Natural killer cell (primary cell): ENCODE measurements around the gene IDH3G. TPM values are rescaled to one million over a fixed set of nuclear protein-coding genes. Genes with fewer than 3 reads are reported as not detected.

ENCODE experiments used
- ATAC-seq, 3 donors: fragments of 150-1000 bp in 2 of 3; fragments of 200-7000 bp in 1 of 3; cut with Tn5 transposase; 1 replicate in 1 of 3; 2 replicates in 2 of 3; pipeline ENCODE4 v1.10.0; 2021; ENCODE audit warnings: mild to moderate bottlenecking in 2 of 3, moderate library complexity in 2 of 3
- DNase-seq, 2 donors: peaks; one replicate each; pipeline versions ENCODE4 v3.0.0 to v3.0.0-alpha.2; 2013 to 2021; ENCODE audit warnings: mixed read lengths in 1 of 2
- H3K27ac ChIP-seq: one replicate; pipeline ENCODE4 v1.5.1; 2013; ENCODE audit warnings: mild to moderate bottlenecking, low read length
- H3K27me3 ChIP-seq: one replicate; pipeline ENCODE4 v1.6.1; 2013; ENCODE audit warnings: low read length; ENCODE audit not compliant: control insufficient read depth, insufficient read depth
- H3K36me3 ChIP-seq: one replicate; pipeline ENCODE4 v1.6.1; 2013; ENCODE audit warnings: low read length; ENCODE audit not compliant: control insufficient read depth, insufficient read depth
- H3K4me1 ChIP-seq: one replicate; pipeline ENCODE4 v1.6.1; 2013; ENCODE audit warnings: low read length; ENCODE audit not compliant: control insufficient read depth, insufficient read depth
- H3K4me3 ChIP-seq: one replicate; pipeline ENCODE4 v1.5.1; 2013; ENCODE audit warnings: low read length
- H3K9me3 ChIP-seq: one replicate; pipeline ENCODE4 v1.6.1; 2013; ENCODE audit warnings: low read length; ENCODE audit not compliant: control insufficient read depth, insufficient read depth
- H3K27ac Mint-ChIP-seq, 2 donors: one replicate each; pipeline ENCODE4 v1.8.0; 2022; ENCODE audit warnings: mild to moderate bottlenecking in 2 of 2, mixed read lengths in 2 of 2, moderate library complexity in 1 of 2
- H3K27me3 Mint-ChIP-seq, 2 donors: one replicate each; pipeline ENCODE4 v1.8.0; 2022; ENCODE audit warnings: low read depth in 2 of 2, mixed read lengths in 2 of 2
- H3K36me3 Mint-ChIP-seq: one replicate; pipeline ENCODE4 v1.8.0; 2022; ENCODE audit warnings: mixed read lengths
- H3K4me1 Mint-ChIP-seq, 2 donors: one replicate each; pipeline ENCODE4 v1.8.0; 2022; ENCODE audit warnings: mixed read lengths in 2 of 2
- H3K4me3 Mint-ChIP-seq: one replicate; pipeline ENCODE4 v1.8.0; 2022; ENCODE audit warnings: mild to moderate bottlenecking, moderate library complexity, mixed read lengths
- H3K9me3 Mint-ChIP-seq, 2 donors: one replicate each; pipeline ENCODE4 v1.8.0; 2022; ENCODE audit warnings: mixed read lengths in 2 of 2
- CTCF ChIP-seq: fragments of 200-600 bp; IDR thresholded peaks from one replicate; pipeline ENCODE4 v1.8.0; 2022; ENCODE audit warnings: antibody characterized with exemption
- WGBS: methylation state at CpG from one replicate; pipeline ENCODE4 v1.1.7; 2013; ENCODE audit warnings: missing lambda C conversion rate; ENCODE audit not compliant: insufficient coverage; 5-methylcytosine and 5-hydroxymethylcytosine counted together
- intact Hi-C: fragments of 100-400 bp; cut with micrococcal nuclease; formaldehyde crosslinking; loops from one replicate; pipeline ENCODE4 v1.14.2; 2022
- total RNA-seq, 4 donors: library from RNA; stranded (reverse); fragments of 120-200 nt in 1 of 4; gene quantifications; one replicate each; pipeline versions ENCODE4 v1.2.3 to v1.2.4, GENCODE V29; 2013 to 2022

IDH3G gene
- total RNA-seq, 3 donors from 2014 or later (not counting 1 experiment from before 2014, with no cell fraction given): 70.1 to 76.5 (median 71.1) TPM

- Histone ChIP-seq H3K27me3 (no peaks in the 10 kb centered on the region), H3K36me3 (no peaks in the 10 kb centered on the region), H3K4me1 (peaks cover 18% of the 10 kb centered on the region), H3K27ac (no peak overlapping the region), H3K9me3 (no peaks in the 10 kb centered on the region), H3K4me3 (no peak overlapping the region)
- Mint-ChIP-seq H3K4me1 (peaks cover 0 to 20% of the 10 kb centered on the region in 2 donors), H3K27ac (no peak overlapping the region), H3K4me3 (no peak overlapping the region), H3K27me3 (no peaks in the 10 kb centered on the region), H3K9me3 (no peaks in the 10 kb centered on the region), H3K36me3 (no peaks in the 10 kb centered on the region)
- ATAC-seq (no peak), DNase-seq (no peak)
- WGBS: 92% methylated on average over 56 of the region's 56 CpGs
- no peak for TF ChIP-seq CTCF
- intact Hi-C loops: no loop called here
Measured at GRCh38 chrX:153766871-153767673, 27.1 kb downstream of the IDH3G start.

GRCh38 chrX:153766098-153766817 lies 27.9 kb downstream of the IDH3G start:
- no peak for TF ChIP-seq CTCF
- intact Hi-C loops: no loop called here
- no peak overlapping the region for H3K27ac Mint-ChIP-seq
- Histone ChIP-seq H3K27me3 (no peaks in the 10 kb centered on the region), H3K4me3 (no peak overlapping the region), H3K27ac (no peak overlapping the region), H3K4me1 (peaks cover 18% of the 10 kb centered on the region), H3K9me3 (no peaks in the 10 kb centered on the region), H3K36me3 (no peaks in the 10 kb centered on the region)
- H3K9me3 Mint-ChIP-seq: no peaks in the 10 kb centered on the region
- no peaks in the 10 kb centered on the region for H3K27me3 Mint-ChIP-seq
- DNase-seq (peak in 1 of 2 donors; percentile 20), ATAC-seq (peak in 1 of 3 donors; percentile 62)
- no peak overlapping the region for H3K4me3 Mint-ChIP-seq
- H3K36me3 Mint-ChIP-seq: no peaks in the 10 kb centered on the region
- peaks cover 0 to 20% of the 10 kb centered on the region in 2 donors for H3K4me1 Mint-ChIP-seq
- WGBS: 26% methylated on average over 19 of the region's 21 CpGs

DNA sequence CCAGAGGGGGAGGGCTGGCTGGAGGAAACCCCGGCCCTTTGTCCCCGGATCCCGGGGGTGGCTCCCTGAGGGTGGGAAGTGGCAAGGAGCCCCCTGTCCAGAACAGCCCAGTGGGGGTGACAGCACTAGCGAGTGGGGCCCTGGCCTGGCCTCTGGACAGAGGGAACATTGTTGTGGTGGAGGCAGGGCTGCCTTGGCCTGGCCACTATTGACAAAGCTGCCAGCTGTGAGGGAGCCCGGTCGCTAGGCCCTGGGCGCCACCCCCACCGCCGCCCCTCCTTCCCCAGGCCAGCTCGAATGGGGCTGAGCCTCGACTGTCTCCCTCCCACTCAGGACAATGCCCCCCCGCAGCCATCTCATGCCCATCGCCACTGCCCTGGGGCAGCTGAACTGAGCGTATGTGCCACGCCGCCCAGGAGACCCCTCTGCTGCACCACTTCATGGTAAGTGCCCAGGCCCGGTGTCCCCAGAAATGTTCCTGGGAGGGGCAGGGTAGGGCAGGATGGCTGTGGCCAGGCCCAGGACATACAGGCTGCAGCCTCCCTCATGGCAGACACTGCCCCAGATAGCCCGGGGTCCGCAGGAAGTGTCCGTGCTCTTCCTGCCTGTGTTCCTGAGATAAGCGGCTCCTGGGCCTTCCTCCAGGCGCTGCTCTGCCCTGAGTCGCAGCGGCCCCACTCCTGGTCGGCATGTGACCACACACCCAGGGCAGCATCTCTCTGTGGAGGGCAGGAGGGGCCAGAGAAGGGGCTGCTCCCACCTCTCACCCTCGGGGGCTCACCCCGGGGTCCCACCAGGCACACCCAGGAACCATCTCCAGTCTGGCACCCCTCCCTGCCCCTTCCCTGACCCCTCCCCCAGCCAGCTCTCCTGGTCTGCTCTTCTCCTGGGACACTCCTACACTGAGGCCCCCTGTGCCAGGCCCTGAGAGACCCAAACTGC lies 28.8 kb downstream of the IDH3G start:
- H3K27me3 ChIP-seq: no peaks in the 10 kb centered on the region
- no peaks in the 10 kb centered on the region for H3K27me3 Mint-ChIP-seq
- intact Hi-C loops: no loop called here
- H3K27ac Mint-ChIP-seq: no peak overlapping the region
- TF ChIP-seq CTCF: no peak
- no peak for ATAC-seq
- no peak overlapping the region for H3K27ac ChIP-seq
- DNase-seq: no peak
- H3K4me1 ChIP-seq: peaks cover 18% of the 10 kb centered on the region
- H3K4me3 Mint-ChIP-seq: no peak overlapping the region
- H3K36me3 ChIP-seq: no peaks in the 10 kb centered on the region
- 76% methylated on average over 27 of the region's 27 CpGs for WGBS
- no peaks in the 10 kb centered on the region for H3K9me3 Mint-ChIP-seq
- H3K36me3 Mint-ChIP-seq: no peaks in the 10 kb centered on the region
- peaks cover 0 to 20% of the 10 kb centered on the region in 2 donors for H3K4me1 Mint-ChIP-seq
- H3K4me3 ChIP-seq: no peak overlapping the region
- no peaks in the 10 kb centered on the region for H3K9me3 ChIP-seq
